ENCODE data around the gene CYTH4. TPM values are rescaled to one million over a fixed set of nuclear protein-coding genes. Genes with fewer than 3 reads are reported as not detected.

The CYTH4 gene
- total RNA-seq, 1 donor from 2014 or later, result not detected

DNA sequence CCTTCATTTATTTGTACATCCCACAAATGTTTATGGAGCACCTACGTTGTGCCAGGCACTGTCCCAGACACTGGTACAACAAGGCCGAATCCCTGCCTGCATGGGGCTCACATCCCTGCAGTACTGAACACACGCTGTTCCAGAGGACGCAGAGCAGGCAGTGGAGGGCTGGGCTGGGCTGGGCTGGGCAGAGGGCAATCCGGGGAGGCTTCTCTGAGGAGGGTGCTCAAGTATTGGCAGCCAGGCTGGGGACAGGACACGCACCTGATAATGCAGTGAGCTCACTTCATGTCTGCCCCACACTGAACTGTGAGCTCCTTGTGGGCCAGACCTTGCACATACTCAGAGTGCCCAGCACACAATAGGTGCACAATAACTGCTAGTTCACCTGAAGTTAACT is 34.1 kb downstream of the CYTH4 start:
- H3K27ac Mint-ChIP-seq (ENCODE audit: unreplicated experiment), result no peak overlapping the region
- H3K4me3 Mint-ChIP-seq (ENCODE audit: unreplicated experiment), result no peak overlapping the region
- TF ChIP-seq, protein P1, sequence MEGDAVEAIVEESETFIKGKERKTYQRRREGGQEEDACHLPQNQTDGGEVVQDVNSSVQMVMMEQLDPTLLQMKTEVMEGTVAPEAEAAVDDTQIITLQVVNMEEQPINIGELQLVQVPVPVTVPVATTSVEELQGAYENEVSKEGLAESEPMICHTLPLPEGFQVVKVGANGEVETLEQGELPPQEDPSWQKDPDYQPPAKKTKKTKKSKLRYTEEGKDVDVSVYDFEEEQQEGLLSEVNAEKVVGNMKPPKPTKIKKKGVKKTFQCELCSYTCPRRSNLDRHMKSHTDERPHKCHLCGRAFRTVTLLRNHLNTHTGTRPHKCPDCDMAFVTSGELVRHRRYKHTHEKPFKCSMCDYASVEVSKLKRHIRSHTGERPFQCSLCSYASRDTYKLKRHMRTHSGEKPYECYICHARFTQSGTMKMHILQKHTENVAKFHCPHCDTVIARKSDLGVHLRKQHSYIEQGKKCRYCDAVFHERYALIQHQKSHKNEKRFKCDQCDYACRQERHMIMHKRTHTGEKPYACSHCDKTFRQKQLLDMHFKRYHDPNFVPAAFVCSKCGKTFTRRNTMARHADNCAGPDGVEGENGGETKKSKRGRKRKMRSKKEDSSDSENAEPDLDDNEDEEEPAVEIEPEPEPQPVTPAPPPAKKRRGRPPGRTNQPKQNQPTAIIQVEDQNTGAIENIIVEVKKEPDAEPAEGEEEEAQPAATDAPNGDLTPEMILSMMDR (IDR thresholded peaks at IDR 0.05; ENCODE audit: partially characterized antibody, unreplicated experiment), result no peak
- H3K36me3 Mint-ChIP-seq (ENCODE audit: unreplicated experiment), result no peaks in the 10 kb centered on the region
- H3K4me1 Mint-ChIP-seq (ENCODE audit: low read depth, unreplicated experiment), result peaks cover 6% of the 10 kb centered on the region
- H3K9me3 Mint-ChIP-seq (ENCODE audit: unreplicated experiment), result no peaks in the 10 kb centered on the region
- peaks cover 5% of the 10 kb centered on the region for H3K27me3 Mint-ChIP-seq (ENCODE audit: unreplicated experiment)
- DNase-seq, result no peak

DNA sequence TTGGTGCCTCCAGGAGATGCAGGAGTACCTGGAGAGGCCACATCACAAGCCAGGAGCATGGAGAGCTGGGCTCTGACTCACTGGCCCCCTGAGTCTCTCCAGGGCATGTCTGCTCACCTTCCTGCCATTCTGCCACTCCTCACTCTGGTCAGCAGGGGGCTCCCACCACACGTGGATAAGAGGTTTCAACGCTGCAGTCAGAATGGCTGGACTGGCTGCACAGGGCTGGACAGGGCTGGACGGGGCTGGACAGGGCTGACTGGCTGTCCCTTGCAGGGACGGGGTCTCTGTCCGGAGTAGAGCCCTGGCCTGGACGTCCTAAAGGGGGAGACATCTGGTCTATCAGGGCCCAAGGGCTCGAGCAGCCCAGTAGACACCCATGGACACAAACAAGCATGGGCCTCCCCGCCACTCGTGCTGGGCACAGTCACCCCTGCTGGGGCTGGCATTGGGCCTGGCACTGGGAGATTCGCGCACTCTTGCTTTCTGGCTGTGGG is 34.6 kb downstream of the CYTH4 start:
- peaks cover 6% of the 10 kb centered on the region for H3K4me1 Mint-ChIP-seq (ENCODE audit: low read depth, unreplicated experiment)
- H3K4me3 Mint-ChIP-seq (ENCODE audit: unreplicated experiment), result no peak overlapping the region
- TF ChIP-seq, protein P1 (IDR thresholded peaks at IDR 0.05; ENCODE audit: partially characterized antibody, unreplicated experiment), result peak; percentile 89
- peak; percentile 83 for DNase-seq
- no peaks in the 10 kb centered on the region for H3K9me3 Mint-ChIP-seq (ENCODE audit: unreplicated experiment)
- H3K27me3 Mint-ChIP-seq (ENCODE audit: unreplicated experiment), result peaks cover 5% of the 10 kb centered on the region
- H3K27ac Mint-ChIP-seq (ENCODE audit: unreplicated experiment), result no peak overlapping the region
- H3K36me3 Mint-ChIP-seq (ENCODE audit: unreplicated experiment), result no peaks in the 10 kb centered on the region

DNA sequence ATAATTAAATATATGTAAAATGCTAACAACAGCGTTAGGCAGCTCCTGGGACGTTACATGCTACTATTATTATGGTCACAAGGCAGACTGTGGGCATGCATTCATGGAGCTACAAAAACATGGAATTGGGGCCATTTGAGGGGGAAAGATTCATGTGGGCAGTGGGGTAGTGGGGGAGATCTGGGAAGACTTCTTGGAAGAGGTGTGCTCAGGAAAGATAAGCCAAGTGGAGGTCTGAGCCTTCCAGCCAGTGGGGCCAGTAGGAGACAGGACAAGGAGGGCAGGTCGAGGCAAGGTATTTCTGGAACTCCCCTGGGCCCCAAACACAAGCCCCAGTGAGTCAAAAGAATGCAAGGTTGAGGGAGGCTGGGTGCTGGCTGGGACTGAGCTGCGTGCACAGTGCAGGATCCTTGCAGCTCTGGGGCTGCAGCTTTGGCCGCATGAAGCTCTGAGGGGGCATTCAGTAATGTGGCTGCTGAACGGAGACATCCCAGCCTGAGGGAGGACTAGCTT is 35.4 kb downstream of the CYTH4 start:
- no peak for DNase-seq
- no peaks in the 10 kb centered on the region for H3K9me3 Mint-ChIP-seq (ENCODE audit: unreplicated experiment)
- no peak overlapping the region for H3K4me3 Mint-ChIP-seq (ENCODE audit: unreplicated experiment)

DNA sequence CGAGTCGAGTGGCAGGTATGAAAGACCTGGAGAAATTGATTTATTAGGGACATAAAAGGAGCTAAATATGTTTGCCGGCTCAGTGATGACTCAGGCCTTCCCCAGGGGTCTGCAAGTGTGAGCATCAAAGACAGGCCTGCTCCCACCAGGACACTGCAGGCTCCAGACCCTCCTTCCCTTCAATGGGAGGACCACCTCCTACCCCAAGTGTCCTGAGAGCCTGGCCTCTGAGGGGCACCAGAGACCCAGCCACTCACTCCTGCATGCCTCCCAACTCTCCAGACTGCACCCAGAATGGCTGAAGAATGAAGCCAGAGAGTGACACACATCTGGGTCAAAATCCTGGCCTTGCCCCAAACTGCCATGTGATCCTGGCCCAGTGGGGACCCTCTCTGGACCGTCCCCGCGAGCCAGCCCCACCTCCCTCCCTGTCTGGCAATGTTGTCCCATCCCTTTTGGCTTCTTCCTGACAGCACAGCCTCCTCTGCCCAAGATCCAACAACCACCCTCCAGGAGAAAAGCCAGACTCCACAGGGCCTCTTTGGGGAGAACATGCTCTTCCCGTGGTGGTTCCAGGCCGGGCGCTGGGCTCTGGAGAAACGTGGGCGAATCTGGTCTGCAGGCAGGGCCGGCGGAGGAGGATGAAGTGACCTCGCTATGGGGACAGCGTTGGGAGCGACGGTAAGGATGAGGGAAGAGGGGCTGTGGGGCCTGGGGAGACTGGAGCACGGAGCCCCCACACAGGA is 36.2 kb downstream of the CYTH4 start:
- no peaks in the 10 kb centered on the region for H3K36me3 Mint-ChIP-seq (ENCODE audit: unreplicated experiment)
- no peak overlapping the region for H3K4me3 Mint-ChIP-seq (ENCODE audit: unreplicated experiment)
- no peak for DNase-seq
- no peak overlapping the region for H3K27ac Mint-ChIP-seq (ENCODE audit: unreplicated experiment)
- H3K4me1 Mint-ChIP-seq (ENCODE audit: low read depth, unreplicated experiment), result peaks cover 4% of the 10 kb centered on the region
- peaks cover 2% of the 10 kb centered on the region for H3K27me3 Mint-ChIP-seq (ENCODE audit: unreplicated experiment)
- TF ChIP-seq, protein P1 (IDR thresholded peaks at IDR 0.05; ENCODE audit: partially characterized antibody, unreplicated experiment), result no peak
- H3K9me3 Mint-ChIP-seq (ENCODE audit: unreplicated experiment), result no peaks in the 10 kb centered on the region

More for the DNA sequence above, 35.4 kb downstream of the CYTH4 start:
- no peak overlapping the region for H3K27ac Mint-ChIP-seq (ENCODE audit: unreplicated experiment)
- peaks cover 4% of the 10 kb centered on the region for H3K4me1 Mint-ChIP-seq (ENCODE audit: low read depth, unreplicated experiment)
- TF ChIP-seq, protein P1 (IDR thresholded peaks at IDR 0.05; ENCODE audit: partially characterized antibody, unreplicated experiment), result no peak
- H3K27me3 Mint-ChIP-seq (ENCODE audit: unreplicated experiment), result peaks cover 2% of the 10 kb centered on the region
- no peaks in the 10 kb centered on the region for H3K36me3 Mint-ChIP-seq (ENCODE audit: unreplicated experiment)

DNA sequence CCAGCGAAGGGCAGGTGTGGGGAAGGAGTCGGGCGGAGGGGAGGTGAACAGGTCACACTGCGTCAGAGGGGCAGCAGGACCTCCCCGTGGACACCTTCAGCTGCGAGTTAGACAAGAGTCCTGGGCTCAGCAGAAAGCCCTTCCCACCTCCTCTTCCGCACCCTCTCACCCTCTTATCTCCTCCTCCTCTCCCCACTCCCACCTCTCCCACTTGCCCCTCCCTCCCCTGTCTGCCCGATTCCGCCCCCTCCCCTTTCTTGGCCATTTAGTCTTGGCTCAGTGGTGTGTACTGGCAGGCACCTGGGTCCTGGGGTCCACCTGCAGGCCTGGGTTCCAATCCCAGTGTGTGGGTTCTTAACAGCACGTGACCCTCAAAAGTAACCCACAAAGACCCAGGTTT is 37.2 kb downstream of the CYTH4 start:
- DNase-seq, result no peak
- H3K4me1 Mint-ChIP-seq (ENCODE audit: low read depth, unreplicated experiment), result peaks cover 7% of the 10 kb centered on the region
- H3K9me3 Mint-ChIP-seq (ENCODE audit: unreplicated experiment), result peaks cover 2% of the 10 kb centered on the region
- H3K27ac Mint-ChIP-seq (ENCODE audit: unreplicated experiment), result no peak overlapping the region
- H3K27me3 Mint-ChIP-seq (ENCODE audit: unreplicated experiment), result no peaks in the 10 kb centered on the region
- TF ChIP-seq, protein P1 (IDR thresholded peaks at IDR 0.05; ENCODE audit: partially characterized antibody, unreplicated experiment), result no peak
- no peak overlapping the region for H3K4me3 Mint-ChIP-seq (ENCODE audit: unreplicated experiment)
- H3K36me3 Mint-ChIP-seq (ENCODE audit: unreplicated experiment), result no peaks in the 10 kb centered on the region
